Islet of Langerhans (tissue), 1 donor: ENCODE measurements around the gene SLC1A3.

Experiments used
- FAIRE-seq: peaks from one replicate; lab custom pipeline; 2011; peaks lifted over from hg19 to GRCh38; lab: Jason Lieb, UNC

The SLC1A3 gene

DNA sequence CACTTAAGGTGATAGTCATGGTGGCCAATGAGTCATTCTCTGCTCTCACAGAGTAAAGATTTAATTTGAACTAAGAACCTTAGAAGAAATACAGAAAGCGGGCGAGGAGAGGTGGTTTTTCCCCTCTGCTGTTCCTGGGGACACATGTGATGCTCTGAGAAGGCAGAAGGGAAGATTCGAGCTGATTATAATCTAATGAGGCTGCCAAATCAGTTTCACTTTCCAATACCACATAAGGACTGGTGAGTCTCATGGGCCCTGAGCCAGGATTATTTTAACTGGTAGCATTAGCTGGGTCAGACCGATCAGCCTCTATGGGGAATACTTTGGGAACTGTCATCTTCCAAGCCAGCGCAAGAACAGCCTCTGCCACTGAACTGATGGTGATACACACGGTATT lies 116.5 kb downstream of the SLC1A3 start:
- no peak for FAIRE-seq

DNA sequence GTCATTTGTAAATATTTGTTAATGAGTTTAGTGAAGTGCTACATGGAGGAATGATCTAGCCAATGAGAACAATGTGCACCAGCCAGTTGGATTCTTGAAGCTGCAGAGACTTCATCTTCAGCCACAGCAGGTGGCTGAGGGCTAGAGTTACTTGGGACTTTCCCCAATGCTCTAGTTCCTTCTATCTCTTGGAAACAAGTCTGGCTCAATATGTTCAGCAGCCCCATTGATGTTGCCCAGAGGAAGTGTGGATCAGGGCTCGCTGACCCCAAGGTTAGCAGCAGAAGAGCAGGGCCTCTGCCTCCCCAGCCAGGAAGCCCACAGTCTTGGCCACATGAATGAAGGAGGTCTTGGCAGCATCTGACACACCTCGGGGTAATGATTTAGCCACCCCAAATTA lies 117.5 kb downstream of the SLC1A3 start:
- no peak for FAIRE-seq

DNA sequence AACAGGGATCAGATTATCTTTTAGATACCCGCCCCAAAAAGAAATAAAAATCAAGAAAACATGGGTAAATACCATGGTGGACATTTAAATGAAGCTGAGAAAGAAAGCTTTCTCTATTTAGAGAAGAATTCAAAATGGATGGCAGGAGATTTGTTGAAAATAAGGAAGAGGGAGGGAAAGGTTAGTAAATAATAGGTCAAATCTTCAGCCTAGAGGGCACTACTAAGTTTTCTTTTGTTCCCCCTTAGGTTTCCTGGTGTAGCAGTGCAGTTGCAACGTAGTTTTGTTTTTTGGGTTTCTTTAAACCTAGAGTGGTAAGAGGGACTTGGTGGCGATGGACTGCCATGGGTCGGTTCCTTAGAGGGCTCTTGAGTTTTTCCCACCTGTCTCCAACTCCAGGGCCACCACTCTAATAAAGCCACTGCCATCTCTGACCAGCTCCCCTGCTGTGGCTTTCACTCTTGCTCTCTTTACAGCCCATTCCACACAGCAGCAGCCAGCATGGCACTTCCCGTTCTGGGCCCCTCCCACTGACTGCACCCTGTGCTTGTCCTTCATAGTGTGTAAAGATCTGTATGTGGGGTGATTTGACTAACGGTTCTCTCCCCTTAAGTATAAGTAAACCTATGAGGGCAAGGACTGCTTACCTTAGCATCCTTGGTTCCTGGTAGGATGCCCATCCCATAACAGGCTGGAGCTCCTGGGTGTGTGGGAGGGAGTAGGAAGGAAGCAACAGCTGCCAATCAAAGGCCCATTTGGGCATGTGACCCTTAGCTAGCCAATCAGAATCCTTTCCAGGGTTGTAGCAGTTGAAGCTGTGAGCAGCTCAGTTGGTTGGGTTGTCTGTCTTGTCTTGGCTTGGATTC lies 118.3 kb downstream of the SLC1A3 start:
- FAIRE-seq: no peak

DNA sequence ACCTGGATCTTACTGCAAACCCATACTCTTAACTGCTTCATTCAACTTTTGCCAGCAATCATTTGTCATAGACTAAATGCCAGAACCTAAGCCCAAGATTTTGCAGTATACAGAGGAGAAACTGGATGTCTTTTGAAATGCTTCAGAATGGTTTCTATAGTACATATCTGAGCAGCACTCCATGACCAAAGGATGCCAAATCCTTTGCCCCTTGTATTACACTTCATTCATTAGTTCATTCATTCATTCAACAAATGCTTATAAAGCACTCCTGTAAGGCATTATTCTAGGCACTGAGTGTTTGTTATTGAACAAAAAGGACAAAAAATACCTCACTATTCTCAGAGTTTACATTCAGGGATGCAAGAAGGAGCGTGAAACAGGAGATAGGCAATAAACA lies 119.9 kb downstream of the SLC1A3 start:
- FAIRE-seq: no peak

DNA sequence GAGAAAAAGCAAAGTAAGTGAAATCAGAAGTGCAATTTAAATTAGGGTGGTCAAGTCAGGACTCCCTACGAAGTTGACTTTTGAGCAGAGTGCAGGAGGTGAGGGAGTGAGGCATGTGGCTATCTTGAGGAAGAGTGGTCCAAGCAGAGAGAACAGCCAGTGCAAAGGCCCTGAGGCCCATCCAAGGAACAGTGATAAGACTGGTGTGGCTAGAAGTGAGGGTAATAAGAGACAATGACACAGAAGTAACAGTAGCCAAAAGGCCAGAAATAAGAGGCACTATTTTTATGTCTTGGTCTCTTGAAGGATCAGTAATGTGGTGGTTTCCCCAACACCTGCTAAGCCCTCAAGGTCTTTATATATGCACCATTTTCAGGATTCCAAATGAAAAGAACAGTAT lies 120.4 kb downstream of the SLC1A3 start:
- no peak for FAIRE-seq

DNA sequence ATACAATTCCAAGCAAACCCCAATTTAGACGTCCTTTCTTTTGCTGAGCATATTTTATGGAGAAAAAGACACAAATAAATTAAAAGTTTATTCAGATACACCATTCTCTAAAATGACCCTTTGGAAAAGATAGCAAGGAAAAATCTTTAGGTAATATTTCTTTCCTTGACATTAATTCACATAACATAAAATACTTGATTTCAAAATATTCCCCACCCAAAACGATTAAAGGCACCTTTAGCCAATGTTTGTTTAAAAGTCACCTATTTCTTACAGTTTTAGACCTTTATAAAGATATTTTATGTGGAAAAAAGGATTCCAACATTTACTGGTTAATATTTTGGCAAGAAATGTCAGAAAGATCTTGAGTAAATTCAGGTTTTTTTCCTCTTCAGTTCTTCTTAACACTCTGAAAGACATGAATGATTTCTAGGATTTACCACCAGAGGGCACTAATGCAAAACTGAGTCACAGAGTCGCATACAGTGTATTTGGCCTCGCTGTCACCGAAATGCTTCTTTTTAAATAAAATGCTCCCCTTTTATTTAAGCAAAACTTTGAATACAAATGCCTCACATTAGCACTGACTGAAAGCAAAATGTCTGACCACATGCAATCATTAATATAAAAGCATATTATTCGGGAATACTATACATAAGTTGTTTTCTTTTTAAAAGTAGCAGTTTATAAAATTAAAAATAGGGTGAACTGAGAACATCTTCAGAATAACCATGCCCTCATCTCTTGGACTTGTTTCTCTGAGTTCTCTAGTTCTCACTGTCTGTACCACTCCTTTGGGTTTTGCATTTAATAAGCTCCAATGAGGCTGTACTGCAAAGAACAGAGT lies 122.5 kb downstream of the SLC1A3 start:
- FAIRE-seq: peak; percentile 95

DNA sequence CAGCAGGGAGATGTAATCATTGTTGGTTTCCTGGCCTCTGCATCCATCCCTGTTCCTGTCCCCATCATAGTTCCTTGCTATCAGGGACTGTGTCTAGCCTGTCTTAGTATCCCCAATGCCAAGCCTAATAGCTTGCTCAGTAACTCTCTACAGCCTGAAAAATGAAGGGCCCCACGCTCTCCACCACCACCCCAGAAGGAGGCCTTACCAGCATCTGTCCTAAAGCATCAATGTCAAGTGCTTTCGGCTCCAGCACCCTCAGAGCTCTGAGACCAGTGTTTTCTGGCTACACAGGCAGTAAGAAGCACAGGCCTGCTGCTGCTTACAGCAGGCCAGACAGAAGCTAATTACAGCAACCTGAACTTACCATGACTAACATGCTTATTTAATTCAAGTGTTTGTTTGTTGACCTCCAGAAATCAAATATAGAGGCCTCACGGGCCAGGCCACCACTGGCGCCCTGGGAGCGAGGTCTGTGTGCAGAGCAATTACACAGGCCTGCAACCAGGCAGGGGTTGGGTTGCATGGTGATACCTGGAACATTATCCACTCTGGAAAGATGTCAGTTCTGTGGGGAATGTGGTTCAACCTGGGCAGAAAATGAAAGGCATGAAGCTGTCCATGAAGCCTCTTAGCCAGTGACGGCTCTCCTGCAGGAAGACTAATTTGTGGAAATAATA lies 124.3 kb downstream of the SLC1A3 start:
- FAIRE-seq: no peak

DNA sequence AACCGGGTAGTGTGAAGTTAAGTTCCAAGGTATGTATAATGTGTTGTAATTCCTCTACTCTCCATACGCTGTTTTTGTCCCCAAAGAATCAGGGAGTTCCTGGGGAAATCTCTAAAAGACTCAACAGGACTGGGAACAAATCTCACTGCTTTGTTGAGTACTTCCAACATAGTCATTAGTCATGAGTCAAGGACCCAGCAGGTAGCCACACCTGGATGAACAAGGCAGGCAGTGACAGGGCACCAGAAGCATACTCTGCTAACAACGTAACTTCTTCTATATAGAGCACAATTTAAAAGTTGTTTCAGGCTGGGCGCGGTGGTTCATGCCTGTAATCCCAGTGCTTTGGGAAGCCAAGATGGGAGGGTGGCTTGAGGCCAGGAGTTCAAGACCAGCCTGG lies 126.8 kb downstream of the SLC1A3 start:
- FAIRE-seq: no peak

DNA sequence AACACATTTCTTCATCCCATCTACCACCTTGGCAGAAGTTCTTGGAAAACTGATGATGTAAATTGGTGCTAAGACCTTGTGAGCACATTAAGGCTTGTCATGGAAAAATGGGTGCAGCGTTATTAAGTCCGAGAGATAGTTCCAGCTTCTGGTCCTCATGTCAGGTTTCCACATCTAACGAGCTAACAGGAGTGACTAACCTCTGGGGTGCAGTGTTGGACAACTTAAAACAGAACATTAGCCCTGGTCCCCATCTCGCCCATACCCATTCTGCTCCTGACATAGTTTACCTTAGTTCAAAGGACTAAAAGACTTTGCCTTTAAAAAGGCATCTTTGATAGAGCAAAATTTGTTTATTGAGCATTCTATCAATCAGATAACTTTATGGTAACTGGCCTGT lies 128.0 kb downstream of the SLC1A3 start:
- FAIRE-seq: no peak

DNA sequence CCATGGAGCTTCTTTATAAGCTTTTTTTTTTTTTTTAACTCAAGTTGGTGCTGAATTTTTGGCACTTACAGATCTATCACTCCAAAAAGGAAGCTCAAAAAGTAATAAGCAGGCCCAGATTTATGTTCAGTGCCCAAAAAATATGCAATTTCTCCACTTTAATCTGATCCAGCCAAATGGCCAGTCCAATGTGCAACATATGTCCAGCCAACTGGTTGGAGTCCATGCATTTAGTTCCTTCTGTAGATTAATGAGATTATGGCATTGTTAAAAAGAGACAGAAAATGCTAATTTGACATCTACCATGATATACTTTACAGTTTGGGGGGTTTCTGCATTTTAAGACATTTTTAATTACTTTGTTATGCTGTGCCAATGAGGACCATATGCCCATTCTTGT lies 129.5 kb downstream of the SLC1A3 start:
- no peak for FAIRE-seq
